Measurements from ENCODE around the gene GIT2. TPM values are rescaled to one million over a fixed set of nuclear protein-coding genes. Genes with fewer than 3 reads are reported as not detected.

The GIT2 gene
- total RNA-seq, 4 donors from 2014 or later = 39.8 to 62.9 (median 55.5) TPM

- Histone ChIP-seq H3K4me1 (peaks cover 0 to 66% (median 43%) of the 10 kb centered on the region in 4 donors), H3K4me3 (no peak overlapping the region), H3K36me3 (no peaks in the 10 kb centered on the region), H3K27ac (no peak overlapping the region), H3K9me3 (no peaks in the 10 kb centered on the region), H3K27me3 (no peaks in the 10 kb centered on the region)
- WGBS, 2 donors = 88 to 91% methylated on average over 4 of the region's 4 CpGs
- no peak for DNase-seq (ENCODE audit: low spot score in 2 of 2)
- TF ChIP-seq EP300 (IDR thresholded peaks at IDR 0.05) = no peak
- TF ChIP-seq CTCF (IDR thresholded peaks at IDR 0.05) = no peak
These were observed 1.2 kb upstream of the GIT2 start for GRCh38 chr12:109997393-109997792.

GRCh38 chr12:109996483-109996853 is 300 bp upstream of the GIT2 start:
- peaks cover 0 to 56% (median 36%) of the 10 kb centered on the region in 4 donors for H3K4me1 ChIP-seq
- H3K9me3 ChIP-seq = no peaks in the 10 kb centered on the region
- peak in 1 of 2 donors; percentile 8 for TF ChIP-seq EP300 (IDR thresholded peaks at IDR 0.05)
- TF ChIP-seq POLR2A (IDR thresholded peaks at IDR 0.05) = no peak
- no peak for TF ChIP-seq CTCF (IDR thresholded peaks at IDR 0.05)
- no peaks in the 10 kb centered on the region for H3K27me3 ChIP-seq
- no peak for DNase-seq (ENCODE audit: low spot score in 2 of 2)
- 47 to 48% methylated on average over 2 of the region's 2 CpGs for WGBS, 2 donors
- peak overlapping the region; percentile 50 to 93 (median 90) for H3K27ac ChIP-seq
- H3K4me3 ChIP-seq = peak overlapping the region; percentile 86 to 95 (median 90)
- no peaks in the 10 kb centered on the region for H3K36me3 ChIP-seq

GRCh38 chr12:109995361-109995685 is 845 bp downstream of the GIT2 start:
- Histone ChIP-seq H3K9me3 (no peaks in the 10 kb centered on the region), H3K4me1 (peaks cover 0 to 48% (median 27%) of the 10 kb centered on the region in 4 donors), H3K27ac (peak overlapping the region in 3 of 4 donors; percentile 89 to 93 (median 90)), H3K27me3 (no peaks in the 10 kb centered on the region), H3K36me3 (peaks cover 0 to 7% (median 0%) of the 10 kb centered on the region in 3 donors), H3K4me3 (peak overlapping the region; percentile 86 to 95 (median 90))
- no peak for DNase-seq (ENCODE audit: low spot score in 2 of 2)
- whole genome bisulfite sequencing, 2 donors = 0 to 1% methylated on average over 6 of the region's 6 CpGs
- TF ChIP-seq CTCF (IDR thresholded peaks at IDR 0.05) = no peak
- no peak for TF ChIP-seq POLR2A (IDR thresholded peaks at IDR 0.05)
- no peak for TF ChIP-seq EP300 (IDR thresholded peaks at IDR 0.05)

GRCh38 chr12:109994401-109995175 is 1.6 kb downstream of the GIT2 start:
- DNase-seq (ENCODE audit: low spot score in 2 of 2) = no peak
- Histone ChIP-seq H3K27ac (peak overlapping the region in 3 of 4 donors; percentile 89 to 93 (median 90)), H3K4me3 (peak overlapping the region; percentile 86 to 95 (median 90)), H3K4me1 (peaks cover 0 to 51% (median 26%) of the 10 kb centered on the region in 4 donors), H3K27me3 (no peaks in the 10 kb centered on the region), H3K9me3 (no peaks in the 10 kb centered on the region), H3K36me3 (peaks cover 0 to 10% (median 0%) of the 10 kb centered on the region in 3 donors)
- 47 to 48% methylated on average over 6 of the region's 6 CpGs for WGBS, 2 donors
- TF ChIP-seq EP300 (IDR thresholded peaks at IDR 0.05) = no peak
- TF ChIP-seq CTCF (IDR thresholded peaks at IDR 0.05) = no peak
- TF ChIP-seq POLR2A (IDR thresholded peaks at IDR 0.05) = no peak

- 78 to 86% methylated on average over 2 of the region's 2 CpGs for WGBS, 2 donors
- TF ChIP-seq EP300 (IDR thresholded peaks at IDR 0.05) = no peak
- no peak for TF ChIP-seq CTCF (IDR thresholded peaks at IDR 0.05)
- TF ChIP-seq POLR2A (IDR thresholded peaks at IDR 0.05) = no peak
- Histone ChIP-seq H3K36me3 (peaks cover 0 to 25% (median 0%) of the 10 kb centered on the region in 3 donors), H3K4me1 (peaks cover 0 to 56% (median 22%) of the 10 kb centered on the region in 4 donors), H3K27ac (no peak overlapping the region), H3K9me3 (no peaks in the 10 kb centered on the region), H3K4me3 (no peak overlapping the region), H3K27me3 (no peaks in the 10 kb centered on the region)
- no peak for DNase-seq (ENCODE audit: low spot score in 2 of 2)
These were observed 3.1 kb downstream of the GIT2 start for GRCh38 chr12:109993091-109993490.

Data from tibial nerve (tissue), 4 donors.